AG09319 (cell line): ENCODE data around the gene KMT5B.

Source experiments
- DNase-seq: peaks from one replicate; pipeline ENCODE4 v3.0.0-alpha.2; 2010; ENCODE audit warnings: low read depth; ENCODE audit errors: extremely low read depth
- TF ChIP-seq, protein P1 (sequence below): IDR thresholded peaks from 2 replicates; pipeline ENCODE4 v1.5.1; 2011; ENCODE audit warnings: low read depth, mild to moderate bottlenecking, inconsistent platforms, low read length, moderate library complexity

The KMT5B gene

DNA sequence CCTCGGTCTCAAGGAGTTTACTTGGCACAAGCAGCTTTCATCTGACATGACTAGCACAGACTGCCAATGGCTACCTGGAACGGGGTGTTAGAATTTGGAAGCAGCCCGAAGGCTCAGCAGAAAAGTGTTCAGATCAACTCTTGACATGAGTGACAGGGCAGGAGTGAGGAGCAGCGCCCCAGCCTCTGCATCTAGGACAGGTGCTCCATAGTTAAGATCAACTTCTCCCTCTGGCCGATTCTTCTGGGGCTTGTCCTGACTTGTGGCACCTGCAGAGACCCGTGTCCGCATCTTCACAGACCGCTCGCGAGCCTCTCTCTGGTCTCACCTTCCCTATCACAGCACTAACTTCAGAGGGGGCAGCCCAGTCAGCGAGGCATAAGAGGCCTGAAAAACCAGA, 49.4 kb downstream of the KMT5B start:
- no peak for DNase-seq
- TF ChIP-seq, protein P1, sequence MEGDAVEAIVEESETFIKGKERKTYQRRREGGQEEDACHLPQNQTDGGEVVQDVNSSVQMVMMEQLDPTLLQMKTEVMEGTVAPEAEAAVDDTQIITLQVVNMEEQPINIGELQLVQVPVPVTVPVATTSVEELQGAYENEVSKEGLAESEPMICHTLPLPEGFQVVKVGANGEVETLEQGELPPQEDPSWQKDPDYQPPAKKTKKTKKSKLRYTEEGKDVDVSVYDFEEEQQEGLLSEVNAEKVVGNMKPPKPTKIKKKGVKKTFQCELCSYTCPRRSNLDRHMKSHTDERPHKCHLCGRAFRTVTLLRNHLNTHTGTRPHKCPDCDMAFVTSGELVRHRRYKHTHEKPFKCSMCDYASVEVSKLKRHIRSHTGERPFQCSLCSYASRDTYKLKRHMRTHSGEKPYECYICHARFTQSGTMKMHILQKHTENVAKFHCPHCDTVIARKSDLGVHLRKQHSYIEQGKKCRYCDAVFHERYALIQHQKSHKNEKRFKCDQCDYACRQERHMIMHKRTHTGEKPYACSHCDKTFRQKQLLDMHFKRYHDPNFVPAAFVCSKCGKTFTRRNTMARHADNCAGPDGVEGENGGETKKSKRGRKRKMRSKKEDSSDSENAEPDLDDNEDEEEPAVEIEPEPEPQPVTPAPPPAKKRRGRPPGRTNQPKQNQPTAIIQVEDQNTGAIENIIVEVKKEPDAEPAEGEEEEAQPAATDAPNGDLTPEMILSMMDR, result no peak

DNA sequence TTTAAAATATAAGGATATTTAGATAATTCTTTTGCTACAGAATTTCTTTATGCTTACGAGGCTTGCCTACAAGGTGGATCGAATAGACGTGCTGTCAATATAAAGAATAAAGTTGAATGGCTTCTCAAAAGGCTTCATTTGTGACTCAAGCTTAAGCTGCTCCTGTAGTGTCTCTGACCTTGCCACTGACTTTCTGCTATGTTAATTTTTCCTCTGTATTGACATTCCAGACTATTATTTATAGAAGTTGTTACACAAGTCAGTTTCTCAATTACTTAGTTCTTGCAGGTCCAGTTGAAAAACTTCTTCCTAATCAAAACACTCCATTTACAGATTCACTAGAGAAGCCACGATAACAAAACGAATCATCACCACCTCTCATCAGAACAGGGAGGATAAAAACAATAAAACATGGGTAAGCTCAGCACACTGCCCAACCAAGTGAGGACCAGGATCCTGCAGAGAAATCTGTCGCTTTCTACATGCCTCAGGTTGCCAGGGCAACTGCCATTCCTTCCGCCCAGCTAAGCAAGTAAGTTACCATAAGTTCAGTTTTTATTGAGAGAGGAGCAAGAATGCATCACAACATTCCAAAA, 52.9 kb downstream of the KMT5B start:
- TF ChIP-seq, protein P1, result no peak
- no peak for DNase-seq

GRCh38 chr11:68159665-68160064, 53.4 kb downstream of the KMT5B start:
- TF ChIP-seq, protein P1, result no peak
- no peak for DNase-seq

GRCh38 chr11:68159161-68159560, 53.9 kb downstream of the KMT5B start:
- TF ChIP-seq, protein P1, result no peak
- DNase-seq, result no peak

- no peak for DNase-seq
- TF ChIP-seq, protein P1, result no peak
Observed at GRCh38 chr11:68158580-68158979, 54.5 kb downstream of the KMT5B start.

- no peak for DNase-seq
- TF ChIP-seq, protein P1, result no peak
Observed at GRCh38 chr11:68153742-68154141, 59.4 kb downstream of the KMT5B start.

- TF ChIP-seq, protein P1, result no peak
- DNase-seq, result no peak
Observed at GRCh38 chr11:68150037-68150436, 63.1 kb downstream of the KMT5B start.
